SK-N-SH (cell line): Measurements from ENCODE around the gene SLC1A2.

Experiments
- CTCF ChIP-seq: fragments of 200-600 bp; sonication (generic); IDR thresholded peaks from 2 replicates; pipeline ENCODE4 v1.6.1; 2017; ENCODE audit warnings: antibody characterized with exemption, mild to moderate bottlenecking, moderate library complexity
- GATA2 ChIP-seq: sonication (generic); formaldehyde crosslinking; IDR thresholded peaks from 2 replicates; pipeline ENCODE4 v1.5.0; 2020; ENCODE audit warnings: mild to moderate bottlenecking, missing genetic modification reagents

- no peak for TF ChIP-seq CTCF
- TF ChIP-seq GATA2 (CRISPR knock-in tag), result no peak
Measured at GRCh38 chr11:35293699-35294098, 125.7 kb downstream of the SLC1A2 start.
